Measurements from ENCODE around the gene UBE2L5. TPM values are rescaled to one million over a fixed set of nuclear protein-coding genes. Genes with fewer than 3 reads are reported as not detected.
"Not testable (repeated sequence)": the region's sequence is repeated elsewhere in the genome, so short reads cannot be mapped to it uniquely, and the experiment has no call there.

Gene UBE2L5
- total RNA-seq, 4 donors from 2014 or later: not detected

- no peak for DNase-seq
- ATAC-seq: no peak
- peaks cover 0 to 9% of the 10 kb centered on the region in 2 donors for H3K36me3 ChIP-seq
- H3K27ac ChIP-seq: no peak overlapping the region
- H3K27me3 ChIP-seq: no peaks in the 10 kb centered on the region
- H3K9me3 ChIP-seq: no peaks in the 10 kb centered on the region
- H3K4me3 ChIP-seq: no peak overlapping the region
- intact Hi-C loops (cut with DNase I; ENCODE audit: low total_unique reads): no loop called here
- no peak for TF ChIP-seq POLR2A (IDR thresholded peaks at IDR 0.05)
- no peak for TF ChIP-seq CTCF (IDR thresholded peaks at IDR 0.05 in 4 of 5, conservative IDR thresholded peaks at IDR 0.05 in 1 of 5)
- in situ Hi-C loops (cut with MboI; ENCODE audit: low sequenced_read_pairs in 4 of 4): loop anchor here in 2 of 4 donors (10.0 to 25.0 kb wide), 2 partner anchors 50 to 318 kb away; no protein-coding TSS in a partner anchor
- no peaks in the 10 kb centered on the region for H3K4me1 ChIP-seq
Measured at GRCh38 chr13:30454991-30455390, 32.7 kb downstream of the UBE2L5 start.

GRCh38 chr13:30456290-30456689 is 34.0 kb downstream of the UBE2L5 start:
- DNase-seq: no peak
- no peak for ATAC-seq
- Histone ChIP-seq H3K4me3 (no peak overlapping the region), H3K4me1 (peaks cover under 1% of the 10 kb centered on the region in 2 donors), H3K9me3 (no peaks in the 10 kb centered on the region), H3K36me3 (peaks cover 0 to 9% of the 10 kb centered on the region in 2 donors), H3K27ac (no peak overlapping the region), H3K27me3 (no peaks in the 10 kb centered on the region)
- in situ Hi-C loops (cut with MboI; ENCODE audit: low sequenced_read_pairs in 4 of 4) (loop anchor here in 2 of 4 donors (10.0 to 25.0 kb wide), 2 partner anchors 51 to 319 kb away; no protein-coding TSS in a partner anchor), intact Hi-C loops (cut with DNase I; ENCODE audit: low total_unique reads) (no loop called here)
- TF ChIP-seq CTCF (IDR thresholded peaks at IDR 0.05 in 4 of 5, conservative IDR thresholded peaks at IDR 0.05 in 1 of 5) (no peak), POLR2A (IDR thresholded peaks at IDR 0.05) (no peak)

- TF ChIP-seq CTCF (IDR thresholded peaks at IDR 0.05 in 4 of 5, conservative IDR thresholded peaks at IDR 0.05 in 1 of 5): no peak
- TF ChIP-seq POLR2A (IDR thresholded peaks at IDR 0.05): no peak
- intact Hi-C loops (cut with DNase I; ENCODE audit: low total_unique reads): no loop called here
Measured at GRCh38 chr13:30457306-30457891, 35.1 kb downstream of the UBE2L5 start.

GRCh38 chr13:30461279-30462066 is 39.2 kb downstream of the UBE2L5 start:
- DNase-seq, H3K9me3 ChIP-seq, ATAC-seq, H3K27me3 ChIP-seq, H3K4me3 ChIP-seq: not testable (repeated sequence)
- intact Hi-C loops (cut with DNase I; ENCODE audit: low total_unique reads) (loop anchor here (5.0 kb wide), 1 partner anchor 329 kb away; no protein-coding TSS in a partner anchor), in situ Hi-C loops (cut with MboI; ENCODE audit: low sequenced_read_pairs in 4 of 4) (loop anchor here (10.0 to 25.0 kb wide), 4 partner anchors 57 to 327 kb away; partner anchors contain the start of gene USPL1 (in 4 of the 4))
- peaks cover 26 to 28% of the 10 kb centered on the region in 2 donors for H3K4me1 ChIP-seq
- peaks cover 0 to 28% of the 10 kb centered on the region in 2 donors for H3K36me3 ChIP-seq
- peak overlapping the region; percentile 82 to 97 (median 95) for H3K27ac ChIP-seq
- peak in 4 of 5 experiments; percentile 34 to 54 (median 42) for TF ChIP-seq CTCF (IDR thresholded peaks at IDR 0.05 in 4 of 5, conservative IDR thresholded peaks at IDR 0.05 in 1 of 5)

More at GRCh38 chr13:30457306-30457891, 35.1 kb downstream of the UBE2L5 start:
- no peak for DNase-seq
- H3K4me3 ChIP-seq: no peak overlapping the region
- H3K27ac ChIP-seq: no peak overlapping the region
- H3K27me3 ChIP-seq: no peaks in the 10 kb centered on the region
- no peaks in the 10 kb centered on the region for H3K9me3 ChIP-seq
- ATAC-seq: no peak
- H3K36me3 ChIP-seq: peaks cover 0 to 20% of the 10 kb centered on the region in 2 donors
- in situ Hi-C loops (cut with MboI; ENCODE audit: low sequenced_read_pairs in 4 of 4): loop anchor here in 2 of 4 donors (10.0 to 25.0 kb wide), 2 partner anchors 53 to 320 kb away; no protein-coding TSS in a partner anchor
- H3K4me1 ChIP-seq: peaks cover 10 to 11% of the 10 kb centered on the region in 2 donors

All from gastrocnemius medialis (tissue), 4 donors.